ENCODE results near the gene COL27A1. TPM values are rescaled to one million over a fixed set of nuclear protein-coding genes. Genes with fewer than 3 reads are reported as not detected.

COL27A1 gene
- total RNA-seq, 2 donors from 2014 or later, result 8.7 to 54.8 TPM

GRCh38 chr9:114351932-114352331 is 196.6 kb downstream of the COL27A1 start:
- H3K36me3 ChIP-seq, result peaks cover 0 to 7% of the 10 kb centered on the region in 2 donors
- no peak for DNase-seq (ENCODE audit: low spot score)
- 73% methylated on average over 4 of the region's 4 CpGs for WGBS
- H3K4me3 ChIP-seq, result no peak overlapping the region
- no peaks in the 10 kb centered on the region for H3K9me3 ChIP-seq
- TF ChIP-seq POLR2A (IDR thresholded peaks at IDR 0.05) (no peak), POLR2AphosphoS5 (IDR thresholded peaks at IDR 0.05) (no peak), CTCF (IDR thresholded peaks at IDR 0.05) (no peak)
- H3K27ac ChIP-seq, result no peak overlapping the region
- intact Hi-C loops (cut with DNase I), result loop anchor here (5.0 kb wide), 1 partner anchor 35 kb away; the partner anchor contains the start of gene AKNA
- no peaks in the 10 kb centered on the region for H3K4me1 ChIP-seq (replicated peaks)
- H3K27me3 ChIP-seq (replicated peaks; ENCODE audit: insufficient read depth), result no peaks in the 10 kb centered on the region

DNA sequence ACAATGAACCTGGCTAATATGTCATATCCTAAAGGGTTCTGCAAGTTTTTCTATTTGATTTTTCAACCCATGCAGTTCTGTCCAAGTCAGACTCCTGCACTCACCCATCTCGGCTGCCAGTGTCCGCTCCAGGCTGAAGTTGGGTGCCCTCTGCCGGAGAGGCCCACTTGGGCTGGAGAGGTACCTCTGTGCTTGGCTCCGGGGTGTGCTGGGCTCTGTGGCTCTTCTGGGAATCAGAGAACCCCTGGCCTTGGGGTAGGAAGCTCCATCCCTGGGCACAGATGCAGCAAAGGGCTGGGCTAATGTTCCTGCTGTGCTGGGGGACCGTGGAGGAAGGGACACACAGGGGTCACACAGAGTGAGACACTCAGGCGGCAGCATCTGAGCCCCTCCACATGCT is 200.5 kb downstream of the COL27A1 start:
- Histone ChIP-seq H3K27me3 (replicated peaks; ENCODE audit: insufficient read depth) (no peaks in the 10 kb centered on the region), H3K4me1 (replicated peaks) (no peaks in the 10 kb centered on the region), H3K27ac (no peak overlapping the region), H3K9me3 (no peaks in the 10 kb centered on the region), H3K4me3 (no peak overlapping the region), H3K36me3 (peaks cover 14 to 27% of the 10 kb centered on the region in 2 donors)
- intact Hi-C loops (cut with DNase I), result no loop called here
- 95% methylated on average over 6 of the region's 6 CpGs for whole genome bisulfite sequencing
- DNase-seq (ENCODE audit: low spot score), result no peak
- TF ChIP-seq POLR2AphosphoS5 (IDR thresholded peaks at IDR 0.05), result no peak
- no peak for TF ChIP-seq POLR2A (IDR thresholded peaks at IDR 0.05)
- no peak for TF ChIP-seq CTCF (IDR thresholded peaks at IDR 0.05)

- Histone ChIP-seq H3K36me3 (peaks cover 14 to 27% of the 10 kb centered on the region in 2 donors), H3K27ac (no peak overlapping the region), H3K9me3 (no peaks in the 10 kb centered on the region), H3K4me3 (no peak overlapping the region), H3K27me3 (replicated peaks; ENCODE audit: insufficient read depth) (no peaks in the 10 kb centered on the region), H3K4me1 (replicated peaks) (no peaks in the 10 kb centered on the region)
- no peak for TF ChIP-seq POLR2A (IDR thresholded peaks at IDR 0.05)
- no peak for TF ChIP-seq CTCF (IDR thresholded peaks at IDR 0.05)
- no peak for TF ChIP-seq POLR2AphosphoS5 (IDR thresholded peaks at IDR 0.05)
- no peak for DNase-seq (ENCODE audit: low spot score)
- 86% methylated on average over 6 of the region's 6 CpGs for WGBS
- intact Hi-C loops (cut with DNase I), result no loop called here
These were observed 201.5 kb downstream of the COL27A1 start for GRCh38 chr9:114356792-114357191.

- no peaks in the 10 kb centered on the region for H3K4me1 ChIP-seq (replicated peaks)
- H3K27me3 ChIP-seq (replicated peaks; ENCODE audit: insufficient read depth), result no peaks in the 10 kb centered on the region
- no peaks in the 10 kb centered on the region for H3K9me3 ChIP-seq
- DNase-seq (ENCODE audit: low spot score), result no peak
- no peak overlapping the region for H3K4me3 ChIP-seq
- intact Hi-C loops (cut with DNase I), result no loop called here
- 91% methylated on average over 6 of the region's 6 CpGs for WGBS
- TF ChIP-seq POLR2AphosphoS5 (IDR thresholded peaks at IDR 0.05) (no peak), CTCF (IDR thresholded peaks at IDR 0.05) (no peak), POLR2A (IDR thresholded peaks at IDR 0.05) (no peak)
- peaks cover 14 to 27% of the 10 kb centered on the region in 2 donors for H3K36me3 ChIP-seq
- no peak overlapping the region for H3K27ac ChIP-seq
These were observed 202.0 kb downstream of the COL27A1 start for GRCh38 chr9:114357360-114357759.

DNA sequence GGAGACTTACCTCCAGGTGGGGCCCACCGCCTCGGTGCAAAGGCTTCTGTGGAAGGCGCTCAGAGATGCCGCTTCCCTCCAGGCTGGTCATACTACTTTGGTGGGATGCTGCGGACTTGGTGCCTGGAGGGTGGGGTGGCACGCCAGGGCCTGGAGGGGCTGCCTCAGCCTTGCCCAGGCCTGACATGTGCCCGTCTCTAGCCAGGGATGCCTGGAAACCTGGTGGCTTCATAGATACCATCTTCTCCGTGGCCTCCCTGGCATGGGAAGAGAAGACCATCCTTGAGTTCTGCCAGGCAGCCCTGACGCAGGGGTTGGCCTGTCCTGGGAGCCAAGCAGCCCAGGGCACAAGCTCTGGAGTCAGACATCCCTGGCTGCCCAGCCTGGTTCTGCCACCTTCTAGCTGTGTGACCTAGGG is 202.6 kb downstream of the COL27A1 start:
- no peak overlapping the region for H3K4me3 ChIP-seq
- 93% methylated on average over 9 of the region's 9 CpGs for WGBS

More for the DNA sequence above, 202.6 kb downstream of the COL27A1 start:
- Histone ChIP-seq H3K36me3 (peaks cover 11 to 27% of the 10 kb centered on the region in 2 donors), H3K27me3 (replicated peaks; ENCODE audit: insufficient read depth) (no peaks in the 10 kb centered on the region), H3K4me1 (replicated peaks) (no peaks in the 10 kb centered on the region), H3K9me3 (no peaks in the 10 kb centered on the region), H3K27ac (no peak overlapping the region)
- intact Hi-C loops (cut with DNase I), result no loop called here
- TF ChIP-seq POLR2A (IDR thresholded peaks at IDR 0.05) (no peak), CTCF (IDR thresholded peaks at IDR 0.05) (no peak), POLR2AphosphoS5 (IDR thresholded peaks at IDR 0.05) (no peak)
- no peak for DNase-seq (ENCODE audit: low spot score)

All from prostate gland (tissue), 2 donors.